SW 1271 (cell line): ENCODE results near the gene LTBP3.
"Not testable (repeated sequence)": the region's sequence is repeated elsewhere in the genome, so short reads cannot be mapped to it uniquely, and the experiment has no call there.

Source experiments
- DNase-seq, 2 experiments: peaks; one replicate each; lab custom pipeline; 2025; lab: John Stamatoyannopoulos, UW

Gene LTBP3

GRCh38 chr11:65571420-65571819 is 13.3 kb upstream of the LTBP3 start:
- DNase-seq = no peak

GRCh38 chr11:65569973-65570918 is 12.1 kb upstream of the LTBP3 start, which contains the start of gene ZNRD2:
Gene ZNRD2, plus strand, starts transcription at chr11:65570477. Its CDS starts 15 bp downstream, at chr11:65570492.
- peak; percentile 97 for DNase-seq

- DNase-seq = no peak
Observed at GRCh38 chr11:65569164-65569972, 11.2 kb upstream of the LTBP3 start.

GRCh38 chr11:65565624-65566453 is 7.7 kb upstream of the LTBP3 start:
- DNase-seq = no peak

DNA sequence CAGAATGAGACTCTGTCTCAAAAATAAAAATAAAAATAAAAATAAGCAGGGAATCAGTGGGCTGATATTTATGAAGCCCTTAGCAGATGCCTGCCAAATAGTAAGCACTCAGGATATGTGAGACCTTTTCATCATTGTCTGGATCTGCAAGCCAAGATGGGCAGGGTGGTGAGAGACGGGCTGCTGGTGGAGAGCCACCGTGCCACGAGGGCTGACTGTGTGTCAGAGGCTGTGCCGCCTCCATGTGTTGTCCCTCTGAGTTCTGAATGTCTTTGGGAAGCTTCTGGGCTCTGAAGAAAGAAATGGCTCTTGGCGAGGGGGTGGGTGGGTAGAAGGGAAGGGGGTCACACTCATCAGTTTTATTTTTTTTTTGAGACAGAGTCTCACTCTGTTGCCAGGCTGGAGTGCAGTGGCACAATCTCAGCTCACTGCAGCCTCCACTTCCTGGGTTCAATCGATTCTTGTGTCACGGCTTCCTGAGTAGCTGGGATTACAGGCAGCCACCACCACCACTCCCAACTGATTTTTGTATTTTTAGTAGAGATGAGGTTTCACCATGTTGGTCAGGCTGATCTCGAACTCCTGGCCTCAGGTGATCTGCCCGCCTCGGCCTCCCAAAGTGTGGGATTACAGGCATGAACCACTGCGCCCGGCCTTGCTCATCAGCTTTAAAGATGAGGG is 6.9 kb upstream of the LTBP3 start:
- not testable (repeated sequence) for DNase-seq

DNA sequence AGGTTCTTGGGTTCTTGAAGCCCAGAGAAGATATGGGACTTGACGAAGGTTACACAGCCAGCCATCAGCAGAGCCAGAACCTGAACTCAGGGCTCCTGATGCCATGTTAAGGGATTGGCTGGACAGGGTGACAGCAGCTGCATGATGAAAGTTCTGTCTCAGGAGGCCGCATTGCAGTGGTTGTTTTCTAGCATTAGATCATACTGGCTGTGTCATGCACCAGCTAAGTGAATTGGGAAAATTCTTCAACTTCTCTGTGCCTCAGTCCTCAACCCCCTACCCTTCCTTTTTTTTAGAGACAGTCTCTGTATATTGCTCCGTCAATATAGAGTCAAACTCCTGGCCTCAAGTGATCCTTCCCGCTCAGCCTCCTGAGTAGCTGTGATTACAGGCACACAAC is 5.4 kb upstream of the LTBP3 start:
- no peak for DNase-seq

GRCh38 chr11:65562788-65563187 is 4.6 kb upstream of the LTBP3 start:
- DNase-seq = no peak

DNA sequence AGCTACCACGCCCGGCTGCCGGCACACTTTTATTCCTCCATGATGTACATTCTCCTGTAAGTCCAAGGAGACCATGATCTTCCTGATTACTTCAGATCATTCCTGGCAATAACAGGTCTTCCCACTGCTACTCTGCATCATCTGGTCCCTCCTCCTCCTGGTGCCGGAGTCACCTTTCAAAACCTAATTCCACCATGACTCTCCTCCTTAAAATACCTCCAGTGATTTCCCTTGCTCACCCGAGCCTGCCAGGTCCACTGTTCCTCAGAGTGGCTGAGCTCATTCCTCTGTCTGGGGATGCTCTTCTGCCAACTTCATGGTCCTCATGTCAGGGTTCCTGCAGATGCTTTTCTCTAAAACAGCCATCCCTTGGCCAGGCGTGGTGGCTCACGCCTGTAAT is 3.9 kb upstream of the LTBP3 start:
- no peak for DNase-seq

- peak in 1 of 2 experiments; percentile 73 for DNase-seq
Observed at GRCh38 chr11:65560555-65561418, 2.6 kb upstream of the LTBP3 start.

- DNase-seq = peak; percentile 56 to 83
Observed at GRCh38 chr11:65559951-65560537, 1.9 kb upstream of the LTBP3 start.

DNA sequence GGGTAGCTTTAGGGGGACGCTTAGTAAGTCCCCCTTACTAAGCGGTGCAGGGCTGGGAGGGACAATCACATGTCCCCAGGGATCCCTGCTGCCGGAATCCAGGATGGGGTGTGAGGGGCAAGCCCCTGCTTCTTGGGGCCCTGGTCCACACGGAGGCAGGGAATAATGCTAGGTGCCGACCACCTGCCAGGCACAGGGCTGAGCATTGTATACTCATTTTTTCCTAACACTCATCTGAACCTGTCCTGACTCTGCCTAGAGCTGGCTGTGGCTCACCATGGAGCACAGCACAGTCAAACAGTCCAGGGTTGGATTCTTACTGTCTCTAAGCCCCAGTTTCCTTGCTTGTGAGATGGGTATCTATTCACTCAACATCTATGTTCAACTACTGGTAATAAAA is 1.4 kb upstream of the LTBP3 start:
- DNase-seq = no peak

GRCh38 chr11:65558930-65559509 is 861 bp upstream of the LTBP3 start:
- no peak for DNase-seq

GRCh38 chr11:65557280-65558001 is 718 bp downstream of the LTBP3 start:
- no peak for DNase-seq

- peak in 1 of 2 experiments; percentile 18 for DNase-seq
Observed at GRCh38 chr11:65556470-65557279, 1.5 kb downstream of the LTBP3 start.

DNA sequence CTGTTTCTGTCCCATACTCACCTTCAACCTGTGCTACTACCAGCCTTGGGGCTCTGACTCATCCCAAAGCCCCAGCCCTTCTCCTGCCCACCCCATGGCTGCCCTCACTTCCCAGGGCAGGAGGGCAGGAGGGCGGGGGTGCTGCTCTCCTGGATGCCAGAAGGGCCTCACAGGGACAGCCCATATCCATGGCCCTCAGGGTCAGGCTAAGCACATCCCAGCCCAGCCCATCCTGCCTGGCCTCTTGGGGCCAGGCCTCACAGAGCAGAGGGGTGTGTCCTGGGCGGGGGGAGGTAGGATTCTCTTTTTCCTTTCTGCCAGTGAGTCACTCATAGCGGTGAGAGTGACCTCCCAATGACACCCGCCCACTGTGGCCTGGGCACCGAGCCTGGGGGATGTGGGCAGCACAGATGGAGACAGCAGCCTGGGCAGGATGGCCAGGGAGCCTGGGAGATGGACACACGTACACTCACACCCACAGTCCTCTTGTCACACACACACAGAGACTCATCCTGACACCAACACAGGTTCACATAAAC is 2.4 kb downstream of the LTBP3 start:
- peak; percentile 75 to 92 for DNase-seq

DNA sequence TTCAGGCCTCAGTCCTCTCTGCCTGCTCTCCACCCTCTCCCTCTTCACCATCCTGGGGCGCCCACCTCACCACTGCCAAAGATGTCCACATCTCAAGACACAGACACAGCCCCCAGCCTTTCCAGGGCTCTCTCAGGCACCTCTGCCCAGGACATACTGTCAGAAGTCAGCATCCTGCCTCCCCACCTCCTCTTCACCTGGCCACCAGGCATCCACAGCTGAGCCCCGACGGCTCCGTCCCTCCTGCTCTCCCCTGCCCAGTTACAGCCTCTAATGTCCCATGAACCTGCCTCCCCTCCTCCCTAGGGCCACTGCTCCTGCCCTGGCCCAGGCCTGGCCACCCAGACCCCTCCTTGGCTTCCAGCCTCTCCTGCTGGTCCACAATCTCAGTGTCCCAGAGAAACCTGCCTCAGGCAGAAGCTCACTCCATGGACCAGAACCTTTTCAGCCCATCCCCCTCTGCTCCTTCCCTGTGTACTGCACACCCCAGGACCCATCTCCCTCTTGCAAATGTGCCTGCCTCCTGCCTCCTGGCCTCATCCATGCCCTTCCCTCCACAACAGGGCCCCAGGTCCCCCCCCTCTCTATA is 3.2 kb downstream of the LTBP3 start:
- DNase-seq = no peak
